H9 (cell line): Measurements from ENCODE around the gene MRPL55. TPM values are rescaled to one million over a fixed set of nuclear protein-coding genes. Genes with fewer than 3 reads are reported as not detected.

Experiments used
- DNase-seq: peaks from one replicate; pipeline ENCODE4 v3.0.0-alpha.2; 2017
- H2AFZ ChIP-seq: one replicate; pipeline ENCODE4 v1.6.1; 2013; ENCODE audit warnings: mild to moderate bottlenecking, low read length, control low read depth, moderate library complexity
- H2AK5ac ChIP-seq: 2 replicates; pipeline ENCODE4 v1.6.1; 2013; ENCODE audit warnings: low read length, control low read depth, mixed read lengths; ENCODE audit not compliant: insufficient read length
- H2BK120ac ChIP-seq: one replicate; pipeline ENCODE4 v1.6.1; 2013; ENCODE audit warnings: low read depth, mild to moderate bottlenecking, low read length, control low read depth, inconsistent platforms; ENCODE audit not compliant: poor library complexity, severe bottlenecking
- H2BK12ac ChIP-seq: 2 replicates; pipeline ENCODE4 v1.6.1; 2013; ENCODE audit warnings: low read length, control low read depth, mixed read lengths, low read depth; ENCODE audit not compliant: insufficient read length
- H2BK15ac ChIP-seq: 2 replicates; pipeline ENCODE4 v1.6.1; 2013; ENCODE audit warnings: low read depth, low read length, control low read depth
- H2BK20ac ChIP-seq: one replicate; pipeline ENCODE4 v1.6.1; 2013; ENCODE audit warnings: low read depth, mild to moderate bottlenecking, low read length, control low read depth, inconsistent platforms; ENCODE audit not compliant: poor library complexity, severe bottlenecking
- H2BK5ac ChIP-seq: 2 replicates; pipeline ENCODE4 v1.6.1; 2013; ENCODE audit warnings: low read length, control low read depth, mixed read lengths; ENCODE audit not compliant: insufficient read length
- H3K14ac ChIP-seq: 2 replicates; pipeline ENCODE4 v1.6.1; 2013; ENCODE audit warnings: low read length, control low read depth; ENCODE audit not compliant: insufficient read depth
- H3K18ac ChIP-seq: 2 replicates; pipeline ENCODE4 v1.6.1; 2013; ENCODE audit warnings: low read depth, mild to moderate bottlenecking, mixed read lengths, low read length, control low read depth; ENCODE audit not compliant: insufficient read length
- H3K23ac ChIP-seq: 2 replicates; pipeline ENCODE4 v1.6.1; 2013; ENCODE audit warnings: low read length, control low read depth, mixed read lengths, low read depth; ENCODE audit not compliant: insufficient read length
- H3K23me2 ChIP-seq: 2 replicates; pipeline ENCODE4 v1.6.1; 2013; ENCODE audit warnings: low read depth, mild to moderate bottlenecking, mixed read lengths, low read length, control low read depth; ENCODE audit not compliant: insufficient read length, poor library complexity, severe bottlenecking
- H3K27ac ChIP-seq: 2 replicates; pipeline ENCODE4 v1.5.1; 2013; ENCODE audit warnings: low read length, control low read depth, mixed read lengths, low read depth; ENCODE audit not compliant: insufficient read length
- H3K27me3 ChIP-seq: 2 replicates; pipeline ENCODE4 v1.6.1; 2013; ENCODE audit warnings: low read length, control low read depth, inconsistent platforms; ENCODE audit not compliant: insufficient read depth
- H3K4ac ChIP-seq: 2 replicates; pipeline ENCODE4 v1.6.1; 2013; ENCODE audit warnings: low read depth, mild to moderate bottlenecking, control low read depth, inconsistent platforms, low read length, moderate library complexity
- H3K4me1 ChIP-seq: 2 replicates; pipeline ENCODE4 v1.6.1; 2013; ENCODE audit warnings: low read length, control low read depth, inconsistent platforms; ENCODE audit not compliant: insufficient read depth
- H3K4me2 ChIP-seq: 2 replicates; pipeline ENCODE4 v1.6.1; 2013; ENCODE audit warnings: low read length, control low read depth, mixed read lengths; ENCODE audit not compliant: insufficient read length, insufficient read depth
- H3K56ac ChIP-seq: 2 replicates; pipeline ENCODE4 v1.6.1; 2013; ENCODE audit warnings: low read depth, mild to moderate bottlenecking, mixed read lengths, low read length, control low read depth; ENCODE audit not compliant: insufficient read length
- H3K79me1 ChIP-seq: 2 replicates; pipeline ENCODE4 v1.6.1; 2013; ENCODE audit warnings: low read depth, mild to moderate bottlenecking, moderate library complexity, low read length, control low read depth, inconsistent platforms; ENCODE audit not compliant: insufficient read depth, poor library complexity, severe bottlenecking
- H3K79me2 ChIP-seq: 2 replicates; pipeline ENCODE4 v1.6.1; 2013; ENCODE audit warnings: low read length, control low read depth, inconsistent platforms; ENCODE audit not compliant: insufficient read depth
- H3K9ac ChIP-seq: 2 replicates; pipeline ENCODE4 v1.6.1; 2013; ENCODE audit warnings: low read length, control low read depth, mixed read lengths; ENCODE audit not compliant: insufficient read length; ENCODE audit errors: extremely low read depth
- H3K9me3 ChIP-seq: one replicate; pipeline ENCODE4 v1.6.1; 2013; ENCODE audit warnings: low read depth, low read length, inconsistent platforms; ENCODE audit not compliant: control insufficient read depth
- H3T11ph ChIP-seq: one replicate; pipeline ENCODE4 v1.6.1; 2013; ENCODE audit warnings: mild to moderate bottlenecking, low read length, control low read depth, inconsistent platforms
- H4K20me1 ChIP-seq: one replicate; pipeline ENCODE4 v1.6.1; 2013; ENCODE audit not compliant: control insufficient read depth, insufficient read length, insufficient read depth
- H4K5ac ChIP-seq: 2 replicates; pipeline ENCODE4 v1.6.1; 2013; ENCODE audit warnings: low read depth, mild to moderate bottlenecking, mixed read lengths, low read length, control low read depth; ENCODE audit not compliant: insufficient read length
- H4K8ac ChIP-seq: replicated peaks from 2 replicates; pipeline ENCODE4 v1.6.1; 2013; ENCODE audit warnings: low read length, control low read depth, mixed read lengths, low read depth; ENCODE audit not compliant: insufficient read length
- H4K91ac ChIP-seq: 2 replicates; pipeline ENCODE4 v1.6.1; 2013; ENCODE audit warnings: low read depth, mild to moderate bottlenecking, moderate library complexity, mixed read lengths, low read length, control low read depth; ENCODE audit not compliant: insufficient read length
- H3K27ac Mint-ChIP-seq, 3 experiments: 2 replicates in 2 of 3; 3 replicates in 1 of 3; pipeline ENCODE4 v1.8.0; 2020 to 2021; ENCODE audit warnings: mixed read lengths in 3 of 3, mild to moderate bottlenecking in 1 of 3, moderate library complexity in 1 of 3
- H3K27me3 Mint-ChIP-seq: 2 replicates; pipeline ENCODE4 v1.8.0; 2021; ENCODE audit warnings: low read depth, mild to moderate bottlenecking, moderate library complexity, mixed read lengths
- H3K36me3 Mint-ChIP-seq, 3 experiments: 2 replicates in 2 of 3; 3 replicates in 1 of 3; pipeline ENCODE4 v1.8.0; 2020 to 2021; ENCODE audit warnings: low read depth in 3 of 3, mixed read lengths in 3 of 3; ENCODE audit not compliant: insufficient read depth in 1 of 3
- H3K4me1 Mint-ChIP-seq, 2 experiments: 2 replicates each; pipeline ENCODE4 v1.8.0; 2020; ENCODE audit warnings: mixed read lengths in 2 of 2
- H3K4me3 Mint-ChIP-seq, 2 experiments: 2 replicates in 1 of 2; 3 replicates in 1 of 2; pipeline ENCODE4 v1.8.0; 2020 to 2021; ENCODE audit warnings: mild to moderate bottlenecking in 2 of 2, mixed read lengths in 2 of 2, moderate library complexity in 1 of 2
- H3K9me3 Mint-ChIP-seq, 2 experiments: 2 replicates in 1 of 2; 3 replicates in 1 of 2; pipeline ENCODE4 v1.8.0; 2020; ENCODE audit warnings: mild to moderate bottlenecking in 2 of 2, mixed read lengths in 2 of 2, moderate library complexity in 1 of 2
- WGBS: extraction: QIAGEN DNeasy Blood & Tissue Kit; methylation state at CpG from one replicate; pipeline ENCODE4 v1.1.7; 2013; ENCODE audit warnings: missing lambda C conversion rate, low lambda C conversion rate, mixed read lengths; ENCODE audit not compliant: insufficient read length; ENCODE audit errors: extremely low coverage; 5-methylcytosine and 5-hydroxymethylcytosine counted together
- total RNA-seq: library from RNA; stranded (reverse); gene quantifications from 2 replicates; pipeline ENCODE4 v1.2.1, GENCODE V29; 2021
- TF ChIP-seq, protein P1 (sequence below): fragments of 200-600 bp; sonication (generic); conservative IDR thresholded peaks from 3 replicates; pipeline ENCODE4 v1.8.0; 2021; ENCODE audit warnings: antibody characterized with exemption, mild to moderate bottlenecking

Gene MRPL55
- total RNA-seq, 1 experiment from 2014 or later = 62.3 TPM

DNA sequence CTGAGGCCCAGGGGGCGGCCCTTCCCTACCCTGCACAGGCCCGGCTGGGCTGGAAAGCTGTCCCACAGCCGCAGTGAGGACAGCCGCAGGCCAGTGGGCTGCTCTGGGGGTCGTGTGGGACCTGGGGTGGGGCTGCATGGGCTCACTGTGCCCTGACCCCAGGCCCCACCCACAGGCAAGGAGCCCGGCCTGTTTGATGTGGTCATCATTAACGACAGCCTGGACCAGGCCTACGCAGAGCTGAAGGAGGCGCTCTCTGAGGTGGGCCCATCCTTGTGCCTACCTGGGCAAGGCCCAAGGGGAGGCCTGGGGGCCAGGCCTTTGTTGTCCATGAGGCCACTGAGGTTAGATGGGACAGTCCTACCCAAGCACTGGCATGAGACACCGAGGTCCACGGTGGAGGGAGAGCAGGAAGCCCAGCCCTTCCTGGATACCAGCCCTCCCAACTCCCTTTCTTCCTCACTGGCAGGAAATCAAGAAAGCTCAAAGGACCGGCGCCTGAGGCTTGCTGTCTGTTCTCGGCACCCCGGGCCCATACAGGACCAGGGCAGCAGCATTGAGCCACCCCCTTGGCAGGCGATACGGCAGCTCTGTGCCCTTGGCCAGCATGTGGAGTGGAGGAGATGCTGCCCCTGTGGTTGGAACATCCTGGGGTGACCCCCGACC, 39.2 kb upstream of the MRPL55 start:
- H4K91ac ChIP-seq = no peak overlapping the region
- H3K27me3 ChIP-seq = no peaks in the 10 kb centered on the region
- H3K79me2 ChIP-seq = peaks cover 7% of the 10 kb centered on the region; the same call in 1 of the 2 replicates
- Mint-ChIP-seq H3K27me3 (no peaks in the 10 kb centered on the region), H3K36me3 (no peaks in the 10 kb centered on the region; a peak in 1 of 7 replicates), H3K27ac (no peak overlapping the region), H3K4me1 (peaks cover 0 to 11% of the 10 kb centered on the region in 2 experiments; a peak in 2 of 4 replicates), H3K4me3 (no peak overlapping the region), H3K9me3 (no peaks in the 10 kb centered on the region)
- H3K23me2 ChIP-seq = no peaks in the 10 kb centered on the region
- H2BK120ac ChIP-seq = no peak overlapping the region
- H2AK5ac ChIP-seq = no peak overlapping the region
- no peak overlapping the region for H4K5ac ChIP-seq
- no peak overlapping the region for H3K14ac ChIP-seq
- no peak overlapping the region for H3K27ac ChIP-seq
- no peaks in the 10 kb centered on the region for H3K4me1 ChIP-seq
- no peak overlapping the region for H4K8ac ChIP-seq
- H2AFZ ChIP-seq = no peak overlapping the region
- no peaks in the 10 kb centered on the region for H3K9me3 ChIP-seq
- no peak overlapping the region for H3T11ph ChIP-seq
- H4K20me1 ChIP-seq = peaks cover 2% of the 10 kb centered on the region
- H2BK12ac ChIP-seq = no peak overlapping the region
- no CpG with 5 or more reads among the region's 18 CpGs for WGBS
- H3K79me1 ChIP-seq = no peaks in the 10 kb centered on the region
- no peak overlapping the region for H2BK5ac ChIP-seq
- H2BK15ac ChIP-seq = no peak overlapping the region
- TF ChIP-seq, protein P1, sequence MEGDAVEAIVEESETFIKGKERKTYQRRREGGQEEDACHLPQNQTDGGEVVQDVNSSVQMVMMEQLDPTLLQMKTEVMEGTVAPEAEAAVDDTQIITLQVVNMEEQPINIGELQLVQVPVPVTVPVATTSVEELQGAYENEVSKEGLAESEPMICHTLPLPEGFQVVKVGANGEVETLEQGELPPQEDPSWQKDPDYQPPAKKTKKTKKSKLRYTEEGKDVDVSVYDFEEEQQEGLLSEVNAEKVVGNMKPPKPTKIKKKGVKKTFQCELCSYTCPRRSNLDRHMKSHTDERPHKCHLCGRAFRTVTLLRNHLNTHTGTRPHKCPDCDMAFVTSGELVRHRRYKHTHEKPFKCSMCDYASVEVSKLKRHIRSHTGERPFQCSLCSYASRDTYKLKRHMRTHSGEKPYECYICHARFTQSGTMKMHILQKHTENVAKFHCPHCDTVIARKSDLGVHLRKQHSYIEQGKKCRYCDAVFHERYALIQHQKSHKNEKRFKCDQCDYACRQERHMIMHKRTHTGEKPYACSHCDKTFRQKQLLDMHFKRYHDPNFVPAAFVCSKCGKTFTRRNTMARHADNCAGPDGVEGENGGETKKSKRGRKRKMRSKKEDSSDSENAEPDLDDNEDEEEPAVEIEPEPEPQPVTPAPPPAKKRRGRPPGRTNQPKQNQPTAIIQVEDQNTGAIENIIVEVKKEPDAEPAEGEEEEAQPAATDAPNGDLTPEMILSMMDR = no peak
- H3K23ac ChIP-seq = no peak overlapping the region
- H2BK20ac ChIP-seq = no peak overlapping the region
- peak; percentile 27 for DNase-seq
- H3K18ac ChIP-seq = no peak overlapping the region
- no peak overlapping the region for H3K4ac ChIP-seq
- H3K56ac ChIP-seq = no peak overlapping the region
- H3K9ac ChIP-seq = no peak overlapping the region
- no peak overlapping the region for H3K4me2 ChIP-seq
